ENCODE measurements around the gene PTPN14.

PTPN14 gene

GRCh38 chr1:214393086-214393485 lies 158.3 kb downstream of the PTPN14 start:
- ATAC-seq = no peak
- TF ChIP-seq ZNF565 (CRISPR knock-in tag; conservative IDR thresholded peaks at IDR 0.05; ENCODE audit: low read depth) = no peak
- no peak for TF ChIP-seq PATZ1 (CRISPR knock-in tag; IDR thresholded peaks at IDR 0.05; ENCODE audit: borderline replicate concordance)

GRCh38 chr1:214391873-214392645 lies 159.3 kb downstream of the PTPN14 start:
- ATAC-seq = no peak
- TF ChIP-seq, protein P1, sequence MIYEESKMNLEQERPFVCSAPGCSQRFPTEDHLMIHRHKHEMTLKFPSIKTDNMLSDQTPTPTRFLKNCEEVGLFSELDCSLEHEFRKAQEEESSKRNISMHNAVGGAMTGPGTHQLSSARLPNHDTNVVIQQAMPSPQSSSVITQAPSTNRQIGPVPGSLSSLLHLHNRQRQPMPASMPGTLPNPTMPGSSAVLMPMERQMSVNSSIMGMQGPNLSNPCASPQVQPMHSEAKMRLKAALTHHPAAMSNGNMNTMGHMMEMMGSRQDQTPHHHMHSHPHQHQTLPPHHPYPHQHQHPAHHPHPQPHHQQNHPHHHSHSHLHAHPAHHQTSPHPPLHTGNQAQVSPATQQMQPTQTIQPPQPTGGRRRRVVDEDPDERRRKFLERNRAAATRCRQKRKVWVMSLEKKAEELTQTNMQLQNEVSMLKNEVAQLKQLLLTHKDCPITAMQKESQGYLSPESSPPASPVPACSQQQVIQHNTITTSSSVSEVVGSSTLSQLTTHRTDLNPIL (CRISPR knock-in tag; IDR thresholded peaks at IDR 0.05; ENCODE audit: low read depth) = no peak
- no peak for TF ChIP-seq ZFP3 (CRISPR knock-in tag; IDR thresholded peaks at IDR 0.05)
- TF ChIP-seq TSHZ2 (CRISPR knock-in tag; IDR thresholded peaks at IDR 0.05) = no peak
- TF ChIP-seq CSDC2 (CRISPR knock-in tag; IDR thresholded peaks at IDR 0.05) = no peak
- no peak for TF ChIP-seq TOX (CRISPR knock-in tag; IDR thresholded peaks at IDR 0.05; ENCODE audit: borderline replicate concordance)
- TF ChIP-seq GLIS3 (CRISPR knock-in tag; IDR thresholded peaks at IDR 0.05) = no peak
- TF ChIP-seq ARNTL (CRISPR knock-in tag; IDR thresholded peaks at IDR 0.05; ENCODE audit: borderline replicate concordance, low read depth) = no peak
- no peak for TF ChIP-seq ESRRG (CRISPR knock-in tag; IDR thresholded peaks at IDR 0.05)
- TF ChIP-seq ZNF8 (CRISPR knock-in tag; IDR thresholded peaks at IDR 0.05) = no peak
- no peak for TF ChIP-seq ISL1 (CRISPR knock-in tag; IDR thresholded peaks at IDR 0.05)
- no peak for TF ChIP-seq CSRNP3 (CRISPR knock-in tag; IDR thresholded peaks at IDR 0.05)
- no peak for TF ChIP-seq ZNF565 (CRISPR knock-in tag; conservative IDR thresholded peaks at IDR 0.05; ENCODE audit: low read depth)

DNA sequence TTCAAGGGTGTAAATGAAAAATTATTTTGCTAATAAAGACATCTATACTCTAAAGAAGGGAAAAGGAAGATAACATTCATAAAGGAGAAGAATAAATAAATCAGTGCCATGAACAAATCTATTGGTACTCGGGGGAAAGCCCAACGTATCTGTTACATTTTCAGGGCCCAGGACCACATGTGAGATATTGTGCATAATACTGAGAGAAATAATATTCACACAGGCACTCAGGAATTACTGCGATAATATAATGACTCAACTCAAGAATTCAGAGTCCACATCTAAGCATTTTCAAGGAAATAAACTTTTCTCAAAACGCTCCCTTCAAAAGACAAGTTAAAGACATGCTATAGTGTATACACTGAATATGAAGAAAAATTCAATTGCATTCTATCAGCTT lies 161.7 kb downstream of the PTPN14 start:
- no peak for ATAC-seq
- TF ChIP-seq ESRRG (CRISPR knock-in tag; IDR thresholded peaks at IDR 0.05) (no peak), ZNF70 (CRISPR knock-in tag; IDR thresholded peaks at IDR 0.05) (no peak), ISL1 (CRISPR knock-in tag; IDR thresholded peaks at IDR 0.05) (no peak), GLIS3 (CRISPR knock-in tag; IDR thresholded peaks at IDR 0.05) (no peak), RARB (CRISPR knock-in tag; IDR thresholded peaks at IDR 0.05) (no peak), POU6F1 (CRISPR knock-in tag; IDR thresholded peaks at IDR 0.05; ENCODE audit: borderline replicate concordance, low read depth) (no peak), ZC3H10 (CRISPR knock-in tag; IDR thresholded peaks at IDR 0.05) (no peak), ZNF8 (CRISPR knock-in tag; IDR thresholded peaks at IDR 0.05) (no peak), CSDC2 (CRISPR knock-in tag; IDR thresholded peaks at IDR 0.05) (no peak)
- TF ChIP-seq, protein P1 (CRISPR knock-in tag; IDR thresholded peaks at IDR 0.05; ENCODE audit: low read depth) = no peak

Measured in SK-N-SH treated with all-trans-retinoic acid at 6 μM for 48 hours (cell line).